Measurements from ENCODE around the gene POLR1C.

- no peak for TF ChIP-seq CTCF (IDR thresholded peaks at IDR 0.05)
- TF ChIP-seq POLR2A (IDR thresholded peaks at IDR 0.05), result no peak
Measured at GRCh38 chr6:43508481-43509141, 8.3 kb upstream of the POLR1C start.
